ENCODE measurements around the gene VWA1. TPM values are rescaled to one million over a fixed set of nuclear protein-coding genes. Genes with fewer than 3 reads are reported as not detected.

VWA1 gene
- total RNA-seq, 4 donors from 2014 or later = 142 to 261 (median 161) TPM

DNA sequence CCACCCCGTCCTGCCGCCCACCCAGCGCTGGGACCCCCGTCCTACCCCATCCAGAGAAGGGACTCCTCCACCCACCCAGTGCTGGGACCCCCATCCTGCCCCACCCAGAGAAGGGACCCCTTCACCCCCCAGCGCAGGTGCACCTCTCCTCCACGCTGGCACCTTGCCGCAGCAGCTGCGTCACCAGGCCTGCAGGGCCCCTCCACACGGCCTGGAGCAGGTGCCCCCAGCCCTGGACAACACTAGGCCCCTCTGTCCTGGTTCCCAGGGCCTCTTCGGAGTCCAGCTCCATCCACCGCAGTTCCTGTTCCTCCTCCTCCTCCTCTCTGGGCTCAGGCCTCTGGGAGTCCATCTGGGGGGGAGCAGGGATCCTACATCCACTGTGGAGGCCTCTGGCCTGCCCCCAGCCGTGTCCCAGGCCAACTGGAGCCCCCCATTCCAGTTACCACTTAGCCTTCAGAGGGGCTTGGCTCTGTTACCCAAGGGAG, 14.8 kb upstream of the VWA1 start:
- H3K27ac ChIP-seq = peak overlapping the region; percentile 61 to 94 (median 81)
- TF ChIP-seq EP300 (IDR thresholded peaks at IDR 0.05) (no peak), POLR2A (IDR thresholded peaks at IDR 0.05) (no peak)
- TF ChIP-seq, protein P1, sequence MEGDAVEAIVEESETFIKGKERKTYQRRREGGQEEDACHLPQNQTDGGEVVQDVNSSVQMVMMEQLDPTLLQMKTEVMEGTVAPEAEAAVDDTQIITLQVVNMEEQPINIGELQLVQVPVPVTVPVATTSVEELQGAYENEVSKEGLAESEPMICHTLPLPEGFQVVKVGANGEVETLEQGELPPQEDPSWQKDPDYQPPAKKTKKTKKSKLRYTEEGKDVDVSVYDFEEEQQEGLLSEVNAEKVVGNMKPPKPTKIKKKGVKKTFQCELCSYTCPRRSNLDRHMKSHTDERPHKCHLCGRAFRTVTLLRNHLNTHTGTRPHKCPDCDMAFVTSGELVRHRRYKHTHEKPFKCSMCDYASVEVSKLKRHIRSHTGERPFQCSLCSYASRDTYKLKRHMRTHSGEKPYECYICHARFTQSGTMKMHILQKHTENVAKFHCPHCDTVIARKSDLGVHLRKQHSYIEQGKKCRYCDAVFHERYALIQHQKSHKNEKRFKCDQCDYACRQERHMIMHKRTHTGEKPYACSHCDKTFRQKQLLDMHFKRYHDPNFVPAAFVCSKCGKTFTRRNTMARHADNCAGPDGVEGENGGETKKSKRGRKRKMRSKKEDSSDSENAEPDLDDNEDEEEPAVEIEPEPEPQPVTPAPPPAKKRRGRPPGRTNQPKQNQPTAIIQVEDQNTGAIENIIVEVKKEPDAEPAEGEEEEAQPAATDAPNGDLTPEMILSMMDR (IDR thresholded peaks at IDR 0.05) = no peak
- peaks cover 0 to 59% (median 18%) of the 10 kb centered on the region in 4 donors for H3K4me1 ChIP-seq
- no peaks in the 10 kb centered on the region for H3K9me3 ChIP-seq
- DNase-seq (ENCODE audit: low spot score in 2 of 2) = no peak
- no peaks in the 10 kb centered on the region for H3K27me3 ChIP-seq
- H3K4me3 ChIP-seq = peak overlapping the region in 3 of 4 donors; percentile 33 to 55 (median 42)
- 47 to 53% methylated on average over 5 to 9 of the region's 12 CpGs for WGBS, 2 donors
- H3K36me3 ChIP-seq = no peaks in the 10 kb centered on the region

DNA sequence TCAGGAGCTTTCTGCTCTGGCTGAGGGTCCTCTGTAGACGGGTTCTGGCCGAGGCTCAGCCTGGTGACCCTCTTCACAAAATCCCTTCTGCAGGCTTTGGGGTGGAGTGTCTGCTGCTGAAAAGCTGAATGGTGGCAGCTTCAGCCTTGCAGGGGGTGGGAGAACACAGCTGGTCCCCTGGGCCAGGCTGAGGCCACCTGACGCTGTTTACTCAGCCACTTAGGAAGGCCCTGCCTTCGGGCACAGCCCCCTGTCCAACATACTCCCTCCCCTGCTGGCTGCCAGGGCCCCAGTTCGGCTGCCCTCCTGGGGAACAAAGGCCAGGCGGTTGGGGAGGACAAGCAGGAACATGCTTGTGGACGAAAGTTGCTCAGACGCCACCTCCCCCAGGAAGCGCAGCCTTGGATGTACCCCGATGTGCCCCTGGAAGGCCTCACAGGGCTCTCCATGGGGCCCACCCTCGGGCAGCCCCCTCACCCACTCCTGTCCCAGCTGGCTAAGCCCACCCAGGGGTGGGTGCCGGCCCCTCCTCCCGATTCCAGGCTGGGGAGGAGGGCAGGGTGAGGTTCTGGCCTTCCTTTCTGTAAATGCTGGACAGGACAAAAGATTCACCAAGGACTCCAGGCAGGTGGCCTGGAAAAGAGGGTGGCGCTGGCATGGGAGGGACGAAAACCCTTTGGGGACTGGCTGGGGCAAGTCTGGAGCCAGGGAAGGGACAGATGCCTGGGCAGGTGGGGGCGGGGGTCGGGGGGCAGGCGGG, 14.2 kb upstream of the VWA1 start, which contains the start of gene ANKRD65:
TSS of gene ANKRD65 (minus strand) at position 130 of the 760 bp plus-strand sequence. CDS start 271 bp downstream, outside the sequence.
- peak within 1 kb of the TSS; percentile 61 to 94 (median 81) for H3K27ac ChIP-seq
- H3K27me3 ChIP-seq = peaks cover 0 to 2% of the 10 kb centered on the region in 2 donors
- no peaks in the 10 kb centered on the region for H3K9me3 ChIP-seq
- TF ChIP-seq, protein P1 (IDR thresholded peaks at IDR 0.05) = no peak
- TF ChIP-seq EP300 (IDR thresholded peaks at IDR 0.05) = no peak
- no peak for TF ChIP-seq POLR2A (IDR thresholded peaks at IDR 0.05)
- H3K4me1 ChIP-seq = peaks cover 0 to 65% (median 21%) of the 10 kb centered on the region in 4 donors
- H3K36me3 ChIP-seq = no peaks in the 10 kb centered on the region
- H3K4me3 ChIP-seq = peak within 1 kb of the TSS in 3 of 4 donors; percentile 33 to 55 (median 42)
- WGBS, 2 donors = 64 to 68% methylated on average over 12 to 15 of the region's 18 CpGs
- no peak for DNase-seq (ENCODE audit: low spot score in 2 of 2)

DNA sequence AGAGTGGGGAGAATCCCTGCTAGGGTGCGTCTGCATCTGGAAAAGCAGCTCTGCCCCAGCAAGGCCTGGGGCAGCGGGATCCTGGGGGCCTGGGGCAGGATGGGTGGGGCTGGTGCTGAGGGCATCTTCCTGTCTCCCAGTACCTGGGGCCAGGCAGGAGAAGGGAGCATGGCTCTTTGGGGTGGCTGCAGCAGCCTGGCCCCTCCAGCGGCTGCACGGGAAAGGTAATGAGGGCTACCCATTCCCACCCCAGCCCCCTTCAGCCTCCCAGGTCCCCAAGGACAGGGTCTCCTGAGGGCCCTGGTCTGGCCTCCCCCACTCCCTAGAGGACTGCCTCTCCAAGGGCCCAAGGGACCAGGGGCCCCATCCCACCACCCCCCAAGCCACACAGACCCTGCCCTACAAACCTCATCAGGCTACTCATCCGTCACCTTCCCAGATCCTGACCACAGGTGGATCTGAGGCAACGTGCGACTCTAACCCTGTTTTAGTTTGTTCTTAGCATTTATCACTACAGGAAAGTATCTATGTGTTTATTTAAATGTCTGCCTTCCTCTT, 13.5 kb upstream of the VWA1 start:
- H3K4me1 ChIP-seq = peaks cover 0 to 72% (median 23%) of the 10 kb centered on the region in 4 donors
- H3K36me3 ChIP-seq = no peaks in the 10 kb centered on the region
- H3K27me3 ChIP-seq = peaks cover 0 to 7% of the 10 kb centered on the region in 2 donors
- WGBS, 2 donors = 81 to 89% methylated on average over 7 of the region's 7 CpGs
- DNase-seq (ENCODE audit: low spot score in 2 of 2) = no peak
- peak overlapping the region; percentile 61 to 94 (median 81) for H3K27ac ChIP-seq
- no peak overlapping the region for H3K4me3 ChIP-seq
- no peak for TF ChIP-seq EP300 (IDR thresholded peaks at IDR 0.05)
- TF ChIP-seq POLR2A (IDR thresholded peaks at IDR 0.05) = no peak
- TF ChIP-seq, protein P1 (IDR thresholded peaks at IDR 0.05) = no peak
- no peaks in the 10 kb centered on the region for H3K9me3 ChIP-seq

DNA sequence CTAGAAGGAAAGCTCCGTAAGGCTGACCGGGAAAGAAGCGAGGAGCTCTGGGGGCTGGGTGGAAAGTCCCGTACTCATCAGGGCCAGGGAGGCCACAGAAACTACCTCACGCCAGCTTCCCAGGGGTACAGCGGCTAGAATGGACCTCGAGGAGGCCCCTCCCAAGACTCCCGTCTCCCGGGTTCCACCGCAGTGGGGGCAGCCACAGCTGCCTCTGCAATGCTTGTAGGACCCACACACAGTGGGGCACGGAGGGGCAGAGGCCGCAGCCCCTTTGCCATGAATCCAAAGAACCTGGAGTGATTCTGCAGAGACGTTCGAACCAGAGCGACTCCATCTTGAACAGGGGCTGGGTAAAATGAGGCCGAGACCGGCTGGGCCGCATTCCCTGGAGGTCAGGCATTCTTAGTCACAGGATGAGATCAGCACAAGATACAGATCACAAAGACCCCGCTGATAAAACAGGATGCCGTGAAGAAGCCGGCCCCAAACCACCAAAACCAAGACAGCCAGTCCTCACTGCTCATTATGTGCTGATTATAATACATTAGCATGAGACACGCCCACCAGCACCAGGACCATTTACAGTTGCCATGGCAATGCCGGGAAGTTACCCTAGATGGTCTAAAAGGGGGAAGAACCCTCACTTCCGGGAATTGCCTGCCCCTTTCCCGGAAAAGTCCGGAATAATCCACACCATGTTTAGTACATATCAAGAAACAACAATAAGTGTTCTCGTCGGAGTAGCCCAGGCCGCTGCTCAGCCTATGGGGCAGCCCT, 12.8 kb upstream of the VWA1 start:
- TF ChIP-seq EP300 (IDR thresholded peaks at IDR 0.05) (no peak), POLR2A (IDR thresholded peaks at IDR 0.05) (no peak)
- TF ChIP-seq, protein P1 (IDR thresholded peaks at IDR 0.05) = no peak
- H3K4me1 ChIP-seq = peaks cover 0 to 76% (median 23%) of the 10 kb centered on the region in 4 donors

More for the DNA sequence above, 12.8 kb upstream of the VWA1 start:
- no peak for DNase-seq (ENCODE audit: low spot score in 2 of 2)
- Histone ChIP-seq H3K9me3 (no peaks in the 10 kb centered on the region), H3K27me3 (peaks cover 0 to 7% of the 10 kb centered on the region in 2 donors), H3K27ac (peak overlapping the region; percentile 54 to 94 (median 81)), H3K4me3 (no peak overlapping the region), H3K36me3 (no peaks in the 10 kb centered on the region)
- 36 to 46% methylated on average over 27 to 29 of the region's 29 CpGs for WGBS, 2 donors

All from tibial nerve (tissue), 4 donors.